Activated CD4-positive, CD25-positive, alpha-beta regulatory T cell treated with anti-CD3 and anti-CD28 coated beads, Interleukin-2, amount 50 U/mL, for 16 hours (primary cell): Measurements from ENCODE around the gene CIAPIN1.

Experiments
- DNase-seq: peaks from one replicate; pipeline ENCODE4 v3.0.0-alpha.2; 2020; ENCODE audit warnings: low read depth, low spot score

The CIAPIN1 gene

GRCh38 chr16:57383276-57384247 lies 63.6 kb downstream of the CIAPIN1 start:
- DNase-seq, result no peak

DNA sequence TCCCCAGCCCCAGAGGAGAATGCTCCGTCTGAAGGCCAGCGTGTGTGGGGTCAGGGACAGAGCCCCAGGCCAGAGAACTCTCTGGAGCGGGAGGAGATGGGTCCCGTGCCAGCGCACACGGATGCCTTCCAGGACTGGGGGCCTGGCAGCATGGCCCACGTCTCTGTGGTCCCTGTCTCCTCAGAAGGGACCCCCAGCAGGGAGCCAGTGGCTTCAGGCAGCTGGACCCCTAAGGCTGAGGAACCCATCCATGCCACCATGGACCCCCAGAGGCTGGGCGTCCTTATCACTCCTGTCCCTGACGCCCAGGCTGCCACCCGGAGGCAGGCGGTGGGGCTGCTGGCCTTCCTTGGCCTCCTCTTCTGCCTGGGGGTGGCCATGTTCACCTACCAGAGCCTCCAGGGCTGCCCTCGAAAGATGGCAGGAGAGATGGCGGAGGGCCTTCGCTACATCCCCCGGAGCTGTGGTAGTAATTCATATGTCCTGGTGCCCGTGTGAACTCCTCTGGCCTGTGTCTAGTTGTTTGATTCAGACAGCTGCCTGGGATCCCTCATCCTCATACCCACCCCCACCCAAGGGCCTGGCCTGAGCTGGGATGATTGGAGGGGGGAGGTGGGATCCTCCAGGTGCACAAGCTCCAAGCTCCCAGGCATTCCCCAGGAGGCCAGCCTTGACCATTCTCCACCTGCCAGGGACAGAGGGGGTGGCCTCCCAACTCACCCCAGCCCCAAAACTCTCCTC lies 64.5 kb downstream of the CIAPIN1 start:
- DNase-seq, result no peak

GRCh38 chr16:57381791-57382534 lies 65.2 kb downstream of the CIAPIN1 start:
- no peak for DNase-seq

DNA sequence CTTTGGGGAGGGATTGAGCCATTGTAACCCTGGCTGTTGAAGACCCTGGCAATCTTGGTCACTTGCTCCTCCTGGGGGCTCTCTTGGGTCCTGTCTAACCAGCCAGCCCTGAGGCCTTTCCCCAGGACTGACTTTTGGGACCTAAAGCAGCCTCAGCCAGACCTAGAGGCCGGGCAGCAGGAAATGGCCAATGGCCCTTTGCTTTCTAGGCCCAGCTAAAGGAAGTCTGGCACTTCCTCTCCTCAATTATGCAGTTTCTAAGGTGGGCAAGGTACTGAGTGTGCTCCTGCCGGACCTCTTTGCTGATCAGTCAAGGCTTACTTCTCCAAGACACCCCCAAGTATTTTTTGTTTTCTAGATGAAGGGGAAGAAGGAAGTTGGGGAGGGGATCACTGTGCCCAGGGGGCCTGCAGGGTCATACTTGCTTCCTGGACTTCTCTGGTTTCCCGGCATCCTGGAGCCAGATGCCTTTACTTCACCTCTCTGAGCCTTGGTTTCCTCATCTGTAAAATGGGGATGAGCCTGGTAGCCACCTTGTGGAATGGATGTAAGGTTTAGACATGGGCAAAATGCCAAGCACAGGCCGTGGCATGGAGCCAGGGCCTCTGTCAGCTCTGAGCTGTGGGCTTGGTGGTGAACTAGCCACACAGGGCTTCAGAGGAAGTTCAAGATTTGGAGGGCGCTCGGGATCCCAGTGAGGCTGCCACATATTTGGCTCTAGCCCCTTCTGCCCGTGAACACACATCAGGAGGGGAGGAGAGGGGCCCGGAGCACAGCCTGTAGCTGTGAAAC lies 66.3 kb downstream of the CIAPIN1 start:
- DNase-seq, result no peak

DNA sequence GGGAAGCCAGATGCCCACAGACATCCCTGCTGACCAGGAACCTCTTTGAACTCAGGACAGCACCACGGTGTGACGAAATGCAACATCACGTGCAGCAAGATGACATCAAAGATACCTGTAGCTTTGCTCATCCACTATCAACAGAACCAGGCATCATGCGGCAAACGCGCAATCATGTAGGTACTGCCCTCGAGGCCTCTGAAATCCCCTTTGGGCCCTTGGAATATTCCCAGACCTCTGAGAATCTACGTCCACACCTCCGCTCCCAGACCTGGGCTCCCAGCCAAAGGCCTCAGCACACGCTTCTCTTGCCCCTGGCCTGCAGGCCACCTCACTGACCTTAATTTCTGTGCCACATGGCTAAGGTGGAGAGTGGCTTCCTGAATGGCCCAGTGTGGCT lies 67.6 kb downstream of the CIAPIN1 start:
- no peak for DNase-seq
